CD14-positive monocyte (primary cell): ENCODE measurements around the gene FLOT2. TPM values are rescaled to one million over a fixed set of nuclear protein-coding genes. Genes with fewer than 3 reads are reported as not detected.

Experiments used
- DNase-seq, 3 donors: peaks; one replicate each; pipeline ENCODE4 v3.0.0-alpha.2; 2011 to 2022
- H2AFZ ChIP-seq: 2 replicates; pipeline ENCODE4 v1.6.0; 2012; ENCODE audit warnings: mild to moderate bottlenecking, low read depth, low read length, inconsistent platforms; ENCODE audit not compliant: insufficient read depth, poor library complexity, severe bottlenecking
- H3K27ac ChIP-seq, 2 donors: 1 replicate in 1 of 2; 2 replicates in 1 of 2; pipeline ENCODE4 v1.5.1; 2012 to 2013; ENCODE audit warnings: low read length in 2 of 2, control low read depth in 1 of 2, inconsistent platforms in 1 of 2, low read depth in 1 of 2, mild to moderate bottlenecking in 1 of 2
- H3K27me3 ChIP-seq, 2 donors: one replicate each; pipeline versions ENCODE4 v1.6.0 to v1.6.1; 2011 to 2013; ENCODE audit warnings: low read length in 2 of 2; ENCODE audit not compliant: control insufficient read depth in 2 of 2, insufficient read depth in 2 of 2
- H3K36me3 ChIP-seq, 2 donors: replicated peaks in 1 of 2; 1 replicate in 1 of 2; 2 replicates in 1 of 2; pipeline versions ENCODE4 v1.5.1 to v1.6.1; 2012 to 2013; ENCODE audit warnings: low read length in 2 of 2, control low read depth in 1 of 2, inconsistent platforms in 1 of 2, mild to moderate bottlenecking in 1 of 2; ENCODE audit not compliant: insufficient read depth in 2 of 2, control insufficient read depth in 1 of 2
- H3K4me1 ChIP-seq, 2 donors: 1 replicate in 1 of 2; 2 replicates in 1 of 2; pipeline versions ENCODE4 v1.5.1 to v1.6.1; 2012 to 2013; ENCODE audit warnings: low read length in 2 of 2, control low read depth in 1 of 2, inconsistent platforms in 1 of 2, mild to moderate bottlenecking in 1 of 2, moderate library complexity in 1 of 2; ENCODE audit not compliant: insufficient read depth in 2 of 2, control insufficient read depth in 1 of 2
- H3K4me2 ChIP-seq: replicated peaks from 2 replicates; pipeline ENCODE3; 2012; ENCODE audit warnings: low read length, moderate library complexity, mild to moderate bottlenecking; ENCODE audit not compliant: poor library complexity, severe bottlenecking; ENCODE audit errors: extremely low read depth
- H3K4me3 ChIP-seq, 3 experiments: fragments of 200-600 bp in 1 of 3; sonication (generic) in 1 of 3; replicated peaks in 1 of 3; 1 replicate in 2 of 3; 2 replicates in 1 of 3; pipeline ENCODE4 v1.5.1; 2011 to 2013; ENCODE audit warnings: low read length in 3 of 3, mild to moderate bottlenecking in 3 of 3, control low read depth in 2 of 3, low read depth in 2 of 3, inconsistent platforms in 1 of 3, moderate library complexity in 1 of 3
- H3K79me2 ChIP-seq: 2 replicates; pipeline ENCODE4 v1.6.0; 2012; ENCODE audit warnings: mild to moderate bottlenecking, control low read depth, inconsistent platforms, low read length, moderate library complexity; ENCODE audit not compliant: insufficient read depth
- H3K9ac ChIP-seq: 2 replicates; pipeline ENCODE4 v1.6.0; 2017; ENCODE audit warnings: low read length, mild to moderate bottlenecking; ENCODE audit not compliant: insufficient read depth, poor library complexity, severe bottlenecking
- H3K9me3 ChIP-seq, 2 donors: replicated peaks in 1 of 2; 1 replicate in 1 of 2; 2 replicates in 1 of 2; pipeline versions ENCODE4 v1.5.1 to v1.6.1; 2012 to 2013; ENCODE audit warnings: low read length in 2 of 2, control low read depth in 1 of 2; ENCODE audit not compliant: control insufficient read depth in 1 of 2, insufficient read depth in 1 of 2
- H4K20me1 ChIP-seq: 2 replicates; pipeline ENCODE4 v1.6.0; 2012; ENCODE audit warnings: mild to moderate bottlenecking, low read length, control low read depth, moderate library complexity; ENCODE audit not compliant: insufficient read depth
- H3K27ac Mint-ChIP-seq, 7 donors: one replicate each; pipeline ENCODE4 v1.8.0; 2020; ENCODE audit warnings: mild to moderate bottlenecking in 7 of 7, mixed read lengths in 7 of 7, moderate library complexity in 6 of 7, inconsistent platforms in 2 of 7
- H3K27me3 Mint-ChIP-seq, 3 donors: one replicate each; pipeline ENCODE4 v1.8.0; 2021 to 2022; ENCODE audit warnings: low read depth in 3 of 3, mild to moderate bottlenecking in 3 of 3, mixed read lengths in 3 of 3, moderate library complexity in 3 of 3, inconsistent platforms in 1 of 3
- H3K36me3 Mint-ChIP-seq, 2 donors: one replicate each; pipeline ENCODE4 v1.8.0; 2020; ENCODE audit warnings: mixed read lengths in 2 of 2, inconsistent platforms in 1 of 2, mild to moderate bottlenecking in 1 of 2
- H3K4me1 Mint-ChIP-seq: one replicate; pipeline ENCODE4 v1.8.0; 2020; ENCODE audit warnings: mild to moderate bottlenecking, mixed read lengths
- H3K4me3 Mint-ChIP-seq, 2 donors: one replicate each; pipeline ENCODE4 v1.8.0; 2020; ENCODE audit warnings: mild to moderate bottlenecking in 2 of 2, mixed read lengths in 2 of 2, moderate library complexity in 1 of 2
- H3K9me3 Mint-ChIP-seq, 7 donors: one replicate each; pipeline ENCODE4 v1.8.0; 2020 to 2022; ENCODE audit warnings: mixed read lengths in 7 of 7, mild to moderate bottlenecking in 6 of 7, moderate library complexity in 6 of 7, inconsistent platforms in 2 of 7
- WGBS: methylation state at CpG from one replicate; pipeline ENCODE4 v1.1.5; 2013; ENCODE audit warnings: missing lambda C conversion rate; ENCODE audit not compliant: insufficient coverage; 5-methylcytosine and 5-hydroxymethylcytosine counted together
- intact Hi-C, 2 donors: fragments of 100-400 bp; cut with micrococcal nuclease; formaldehyde crosslinking; loops; one replicate each; pipeline versions ENCODE4 v1.15.0 to v1.15.1; 2023
- polyA plus RNA-seq, 3 donors: library from polyadenylated mRNA; depleted of rRNA in 1 of 3; unstranded in 2 of 3; stranded (reverse) in 1 of 3; fragments of 300-500 nt in 2 of 3; fragments of >200 nt in 1 of 3; fragmentation: Illumina TruSeq in 2 of 3; gene quantifications; 1 replicate in 2 of 3; 2 replicates in 1 of 3; pipeline ENCODE4 v1.2.3, GENCODE V29; 2012 to 2021
- TF ChIP-seq, protein P1 (sequence below): fragments of 200-600 bp; IDR thresholded peaks from one replicate; pipeline ENCODE4 v1.8.0; 2022; ENCODE audit warnings: antibody characterized with exemption, mild to moderate bottlenecking

FLOT2 gene
- polyA plus RNA-seq, 3 donors = 138 to 271 (median 244) TPM

DNA sequence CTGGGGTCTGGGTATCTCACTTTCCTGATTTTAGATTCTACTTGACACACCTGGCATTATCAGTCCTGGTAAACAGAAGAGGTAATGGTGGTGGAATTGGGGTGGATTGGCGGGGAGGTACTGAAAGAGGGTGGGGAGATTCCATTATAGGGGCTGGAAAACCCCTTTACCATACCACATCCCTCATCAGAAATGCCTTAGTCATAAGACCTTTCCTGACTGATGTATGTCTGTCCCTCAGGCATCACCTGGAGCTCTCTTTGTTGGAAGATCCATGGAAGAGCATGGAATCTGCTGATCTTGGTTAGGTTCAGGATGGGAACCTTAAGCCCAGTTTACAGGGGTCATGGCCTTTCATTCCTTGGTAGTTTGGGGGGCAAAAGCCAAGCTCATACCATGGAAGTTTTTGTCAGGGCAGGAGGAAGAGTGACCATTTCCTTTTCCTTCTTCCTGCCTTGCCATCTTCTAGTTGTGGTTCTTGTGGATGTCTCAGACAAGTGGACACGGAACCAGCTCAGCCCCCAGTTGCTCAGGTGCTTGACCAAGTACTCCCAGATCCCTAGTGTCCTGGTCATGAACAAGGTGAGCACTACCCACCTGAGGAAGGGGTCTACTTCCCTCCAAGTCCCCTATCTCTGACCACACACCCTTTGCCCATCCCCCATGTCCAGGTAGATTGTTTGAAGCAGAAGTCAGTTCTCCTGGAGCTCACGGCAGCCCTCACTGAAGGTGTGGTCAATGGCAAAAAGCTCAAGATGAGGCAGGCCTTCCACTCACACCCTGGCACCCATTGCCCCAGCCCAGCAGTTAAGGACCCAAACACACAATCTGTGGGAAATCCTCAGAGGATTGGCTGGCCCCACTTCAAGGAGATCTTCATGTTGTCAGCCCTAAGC lies 39.4 kb downstream of the FLOT2 start:
- Histone ChIP-seq H3K4me2 (no peak overlapping the region), H3K27ac (no peak overlapping the region), H3K9me3 (no peaks in the 10 kb centered on the region), H3K79me2 (peaks cover 14% of the 10 kb centered on the region), H3K9ac (no peak overlapping the region), H3K4me1 (peaks cover 12 to 17% of the 10 kb centered on the region in 2 donors), H3K36me3 (peaks cover 34 to 46% of the 10 kb centered on the region in 2 donors), H2AFZ (no peak overlapping the region), H3K4me3 (no peak overlapping the region), H3K27me3 (no peaks in the 10 kb centered on the region), H4K20me1 (no peaks in the 10 kb centered on the region)
- DNase-seq = no peak
- WGBS = no CpG with 5 or more reads among the region's 3 CpGs
- peaks cover 13% of the 10 kb centered on the region for H3K4me1 Mint-ChIP-seq
- no peaks in the 10 kb centered on the region for H3K27me3 Mint-ChIP-seq
- intact Hi-C loops = loop anchor here in 1 of 2 donors (10.0 kb wide), 1 partner anchor 93 kb away; no protein-coding TSS in a partner anchor
- no peaks in the 10 kb centered on the region for H3K9me3 Mint-ChIP-seq
- peaks cover 35 to 54% of the 10 kb centered on the region in 2 donors for H3K36me3 Mint-ChIP-seq
- no peak overlapping the region for H3K27ac Mint-ChIP-seq
- TF ChIP-seq, protein P1, sequence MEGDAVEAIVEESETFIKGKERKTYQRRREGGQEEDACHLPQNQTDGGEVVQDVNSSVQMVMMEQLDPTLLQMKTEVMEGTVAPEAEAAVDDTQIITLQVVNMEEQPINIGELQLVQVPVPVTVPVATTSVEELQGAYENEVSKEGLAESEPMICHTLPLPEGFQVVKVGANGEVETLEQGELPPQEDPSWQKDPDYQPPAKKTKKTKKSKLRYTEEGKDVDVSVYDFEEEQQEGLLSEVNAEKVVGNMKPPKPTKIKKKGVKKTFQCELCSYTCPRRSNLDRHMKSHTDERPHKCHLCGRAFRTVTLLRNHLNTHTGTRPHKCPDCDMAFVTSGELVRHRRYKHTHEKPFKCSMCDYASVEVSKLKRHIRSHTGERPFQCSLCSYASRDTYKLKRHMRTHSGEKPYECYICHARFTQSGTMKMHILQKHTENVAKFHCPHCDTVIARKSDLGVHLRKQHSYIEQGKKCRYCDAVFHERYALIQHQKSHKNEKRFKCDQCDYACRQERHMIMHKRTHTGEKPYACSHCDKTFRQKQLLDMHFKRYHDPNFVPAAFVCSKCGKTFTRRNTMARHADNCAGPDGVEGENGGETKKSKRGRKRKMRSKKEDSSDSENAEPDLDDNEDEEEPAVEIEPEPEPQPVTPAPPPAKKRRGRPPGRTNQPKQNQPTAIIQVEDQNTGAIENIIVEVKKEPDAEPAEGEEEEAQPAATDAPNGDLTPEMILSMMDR = no peak
- H3K4me3 Mint-ChIP-seq = no peak overlapping the region

DNA sequence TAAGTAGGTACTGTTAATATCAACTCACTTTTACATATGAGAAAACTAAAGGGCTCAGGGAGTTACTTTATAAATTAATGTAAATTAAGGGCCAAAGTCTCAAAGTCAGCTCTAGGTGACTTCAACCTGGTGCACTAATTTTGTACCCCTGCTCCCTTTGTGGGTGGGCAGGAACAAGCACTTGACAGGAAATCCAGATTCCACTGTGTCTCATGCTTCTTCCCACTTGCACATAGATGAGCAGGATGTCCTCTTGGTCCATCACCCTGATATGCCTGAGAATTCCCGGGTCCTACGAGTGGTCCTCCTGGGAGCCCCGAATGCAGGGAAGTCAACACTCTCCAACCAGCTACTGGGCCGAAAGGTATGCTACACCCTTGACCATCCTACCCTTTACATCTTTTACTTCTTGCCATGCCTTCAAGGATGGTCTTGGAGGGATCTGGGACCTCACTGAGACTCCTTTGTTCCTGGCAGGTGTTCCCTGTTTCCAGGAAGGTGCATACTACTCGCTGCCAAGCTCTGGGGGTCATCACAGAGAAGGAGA lies 41.4 kb downstream of the FLOT2 start:
- H3K36me3 Mint-ChIP-seq = peaks cover 35 to 47% of the 10 kb centered on the region in 2 donors
- H3K27ac Mint-ChIP-seq = no peak overlapping the region
- Histone ChIP-seq H3K4me1 (peaks cover 12 to 17% of the 10 kb centered on the region in 2 donors), H3K27me3 (no peaks in the 10 kb centered on the region), H3K79me2 (peaks cover 14% of the 10 kb centered on the region), H3K4me2 (no peak overlapping the region), H2AFZ (no peak overlapping the region), H3K9me3 (no peaks in the 10 kb centered on the region), H4K20me1 (no peaks in the 10 kb centered on the region), H3K9ac (no peak overlapping the region), H3K27ac (no peak overlapping the region), H3K4me3 (no peak overlapping the region), H3K36me3 (peaks cover 32 to 41% of the 10 kb centered on the region in 2 donors)
- H3K4me3 Mint-ChIP-seq = no peak overlapping the region
- H3K27me3 Mint-ChIP-seq = peaks cover 0 to 4% (median 0%) of the 10 kb centered on the region in 3 donors
- TF ChIP-seq, protein P1 = no peak
- no peak for DNase-seq
- intact Hi-C loops = loop anchor here in 1 of 2 donors (10.0 kb wide), 1 partner anchor 91 kb away; no protein-coding TSS in a partner anchor
- H3K9me3 Mint-ChIP-seq = no peaks in the 10 kb centered on the region
- peaks cover 13% of the 10 kb centered on the region for H3K4me1 Mint-ChIP-seq
- WGBS = no CpG with 5 or more reads among the region's 5 CpGs
